HL-60 (cell line): Measurements from ENCODE around the gene PXDN.

ENCODE experiments used
- CTCF ChIP-seq: IDR thresholded peaks from one replicate; pipeline ENCODE4 v1.5.1; 2011; ENCODE audit warnings: low read length, control low read depth, inconsistent platforms; ENCODE audit not compliant: insufficient read depth
- GABPA ChIP-seq: IDR thresholded peaks from 2 replicates; pipeline ENCODE4 v1.6.1; 2012; ENCODE audit warnings: low read depth
- POLR2AphosphoS5 ChIP-seq: IDR thresholded peaks from 2 replicates; pipeline ENCODE4 v1.6.1; 2012; ENCODE audit warnings: low read depth
- REST ChIP-seq: IDR thresholded peaks from 2 replicates; pipeline ENCODE4 v1.6.1; 2012; ENCODE audit warnings: low read depth; ENCODE audit not compliant: insufficient replicate concordance

GRCh38 chr2:1748741-1749488 is 4.6 kb upstream of the PXDN start:
- TF ChIP-seq CTCF = no peak
- TF ChIP-seq POLR2AphosphoS5 = no peak
- TF ChIP-seq GABPA = no peak
- no peak for TF ChIP-seq REST
